ENCODE measurements around the gene OR5C1.

- TF ChIP-seq CTCF (conservative IDR thresholded peaks at IDR 0.05) (no peak), EZH2 (IDR thresholded peaks at IDR 0.05; ENCODE audit: low read depth) (no peak)
Measured at GRCh38 chr9:122777052-122777451, 11.7 kb upstream of the OR5C1 start.
